A673 (cell line): ENCODE measurements around the gene THAP3.

Source experiments
- CTCF ChIP-seq: fragments of 300-800, 200-600 bp; sonication (generic); conservative IDR thresholded peaks from 2 replicates; pipeline ENCODE4 v1.5.1; 2017; ENCODE audit warnings: low read depth, mild to moderate bottlenecking, antibody characterized with exemption, low read length, moderate library complexity, mixed read lengths
- EZH2 ChIP-seq: fragments of 200-600 bp; sonication (generic); IDR thresholded peaks from 2 replicates; pipeline ENCODE4 v1.6.1; 2017; ENCODE audit warnings: borderline replicate concordance, low read depth, mild to moderate bottlenecking, mixed read lengths, antibody characterized with exemption, low read length; ENCODE audit not compliant: poor library complexity, severe bottlenecking

- TF ChIP-seq CTCF: no peak
- no peak for TF ChIP-seq EZH2
These were observed 20.4 kb downstream of the THAP3 start for GRCh38 chr1:6645018-6645417.
